ENCODE results near the gene PROK2.

The PROK2 gene

GRCh38 chr3:71805691-71806090, 20.7 kb upstream of the PROK2 start:
- DNase-seq (ENCODE audit: low read depth): no peak
- no peak overlapping the region for H3K4me3 ChIP-seq (ENCODE audit: low read depth, low read length)
- TF ChIP-seq CTCF (IDR thresholded peaks at IDR 0.05; ENCODE audit: low read depth, low read length, missing control alignments): no peak

GRCh38 chr3:71805199-71805598, 20.3 kb upstream of the PROK2 start:
- DNase-seq (ENCODE audit: low read depth): no peak
- H3K4me3 ChIP-seq (ENCODE audit: low read depth, low read length): no peak overlapping the region
- TF ChIP-seq CTCF (IDR thresholded peaks at IDR 0.05; ENCODE audit: low read depth, low read length, missing control alignments): no peak

GRCh38 chr3:71803248-71803647, 18.3 kb upstream of the PROK2 start:
- DNase-seq (ENCODE audit: low read depth): no peak
- H3K4me3 ChIP-seq (ENCODE audit: low read depth, low read length): no peak overlapping the region
- no peak for TF ChIP-seq CTCF (IDR thresholded peaks at IDR 0.05; ENCODE audit: low read depth, low read length, missing control alignments)

GRCh38 chr3:71801986-71802385, 17.0 kb upstream of the PROK2 start:
- no peak for TF ChIP-seq CTCF (IDR thresholded peaks at IDR 0.05; ENCODE audit: low read depth, low read length, missing control alignments)
- no peak overlapping the region for H3K4me3 ChIP-seq (ENCODE audit: low read depth, low read length)
- DNase-seq (ENCODE audit: low read depth): no peak

- DNase-seq (ENCODE audit: low read depth): no peak
- H3K4me3 ChIP-seq (ENCODE audit: low read depth, low read length): no peak overlapping the region
- no peak for TF ChIP-seq CTCF (IDR thresholded peaks at IDR 0.05; ENCODE audit: low read depth, low read length, missing control alignments)
These were observed 15.1 kb upstream of the PROK2 start for GRCh38 chr3:71800023-71800422.

- TF ChIP-seq CTCF (IDR thresholded peaks at IDR 0.05; ENCODE audit: low read depth, low read length, missing control alignments): no peak
- H3K4me3 ChIP-seq (ENCODE audit: low read depth, low read length): no peak overlapping the region
- no peak for DNase-seq (ENCODE audit: low read depth)
These were observed 12.5 kb upstream of the PROK2 start for GRCh38 chr3:71797455-71797854.

GRCh38 chr3:71796290-71796689, 11.3 kb upstream of the PROK2 start:
- DNase-seq (ENCODE audit: low read depth): no peak
- H3K4me3 ChIP-seq (ENCODE audit: low read depth, low read length): no peak overlapping the region
- TF ChIP-seq CTCF (IDR thresholded peaks at IDR 0.05; ENCODE audit: low read depth, low read length, missing control alignments): no peak
